Kidney capillary endothelial cell (primary cell): ENCODE measurements around the gene SLC2A2.

Source experiments
- DNase-seq: peaks from one replicate; pipeline ENCODE4 v3.0.0-alpha.2; 2018; ENCODE audit warnings: low spot score

SLC2A2 gene

DNA sequence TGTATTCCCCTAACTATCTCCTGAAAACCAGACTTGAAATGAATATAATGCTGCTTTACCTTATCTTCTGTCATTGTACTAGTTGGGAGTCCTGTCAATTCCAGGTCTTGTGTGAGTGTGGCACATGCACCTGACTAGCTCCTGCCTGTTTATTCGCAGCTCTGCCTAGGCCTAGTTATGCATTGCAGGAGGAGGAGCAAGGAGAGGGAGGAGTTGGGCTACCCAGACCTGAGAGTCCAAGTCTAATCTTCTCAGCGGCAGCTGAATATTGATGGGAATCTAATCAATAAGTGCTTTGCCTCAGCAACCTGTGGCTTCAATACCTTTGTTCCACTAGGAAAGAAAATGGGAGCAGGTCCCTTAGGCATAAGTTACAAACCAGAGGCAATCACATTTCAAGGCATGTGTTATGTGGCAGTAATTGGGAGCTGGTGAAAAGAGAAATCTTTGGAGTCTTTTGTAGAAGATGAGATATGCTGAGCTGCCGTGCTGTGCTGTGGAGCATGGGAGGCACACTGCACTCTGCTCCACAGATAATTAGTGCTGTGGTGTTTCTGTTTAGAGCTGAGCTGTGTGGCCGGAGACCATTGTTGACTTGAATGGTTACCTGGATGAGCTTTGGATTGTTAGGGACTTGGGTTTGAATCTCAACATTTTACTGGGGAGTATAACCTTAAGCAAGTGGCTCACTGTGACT is at the start of gene SLC2A2:
TSS of gene SLC2A2 (minus strand) at position 124 of the 697 bp plus-strand sequence. CDS start at position 74, 50 bp downstream.
- no peak for DNase-seq

DNA sequence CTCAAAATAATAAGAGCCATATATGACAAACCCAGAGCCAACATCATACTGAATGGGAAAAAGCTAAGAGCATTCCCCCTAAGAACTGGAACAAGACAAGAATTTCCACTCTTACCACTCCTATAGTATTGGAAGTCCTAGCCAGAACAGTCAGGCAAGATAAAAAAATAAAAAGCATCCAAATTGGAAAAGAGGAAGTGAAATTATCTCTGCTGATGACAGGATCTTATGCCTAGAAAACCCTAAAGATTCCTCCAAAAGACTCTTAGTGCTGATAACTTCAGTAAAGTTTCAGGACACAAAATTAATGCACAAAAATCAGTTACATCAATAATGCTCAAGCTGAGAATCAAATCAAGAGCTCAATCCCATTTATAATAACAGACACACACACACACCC is 45.9 kb upstream of the SLC2A2 start:
- no peak for DNase-seq

DNA sequence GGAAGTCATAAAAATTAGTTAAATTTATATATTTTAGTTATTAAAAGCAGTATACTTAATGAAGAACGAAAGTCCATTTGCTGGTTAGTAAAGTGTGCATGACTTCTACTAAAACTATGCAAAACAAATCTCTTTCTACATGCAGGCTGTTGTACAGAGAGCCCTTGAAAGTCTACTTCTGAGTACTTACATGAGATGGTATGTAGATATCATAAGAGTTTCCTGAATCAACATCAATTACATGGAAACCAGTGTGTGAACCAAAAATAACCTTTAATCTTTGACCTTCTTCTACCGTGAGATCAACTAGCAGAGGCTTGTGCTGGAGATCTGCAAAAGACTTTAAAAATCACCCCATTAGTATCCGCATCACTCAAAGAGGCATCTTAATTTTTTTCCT is 42.1 kb upstream of the SLC2A2 start:
- no peak for DNase-seq

DNA sequence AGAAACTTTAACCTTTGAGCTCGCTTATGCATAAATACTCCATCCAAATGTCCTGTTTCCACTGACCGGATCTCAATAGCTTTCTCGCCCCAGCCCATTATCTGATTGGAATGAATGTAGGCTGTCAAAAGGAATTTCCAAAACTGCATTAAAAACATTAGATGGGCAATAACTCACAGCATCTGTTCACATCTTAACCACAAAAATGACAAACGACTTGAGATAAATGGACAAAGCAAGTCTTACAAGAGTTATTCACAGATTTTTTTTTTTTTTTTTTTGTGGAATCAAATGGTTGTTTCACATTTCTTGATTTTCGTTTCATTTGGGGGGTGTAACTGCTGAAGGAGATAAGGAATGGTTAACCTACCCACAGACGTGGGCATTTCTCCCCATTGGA is 39.7 kb upstream of the SLC2A2 start:
- DNase-seq, result no peak

DNA sequence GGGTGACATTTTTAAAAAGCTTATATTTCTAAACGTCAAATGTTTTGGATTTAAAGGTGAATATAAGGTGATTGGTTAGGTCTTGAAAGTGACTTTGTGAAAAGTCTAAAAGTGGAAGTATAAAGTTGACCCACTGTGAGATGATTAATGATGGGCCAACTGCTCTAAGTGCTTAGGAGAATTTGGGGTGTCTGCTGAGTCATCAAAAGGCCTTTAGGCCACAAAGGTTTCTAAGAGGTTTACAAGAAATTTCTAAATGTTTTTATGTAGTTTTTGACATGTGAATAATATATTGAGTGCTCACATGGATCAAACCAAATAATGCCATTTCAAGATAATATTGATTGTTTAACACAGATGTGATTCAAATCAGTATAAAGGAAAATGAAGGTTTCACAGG is 39.2 kb upstream of the SLC2A2 start:
- no peak for DNase-seq

DNA sequence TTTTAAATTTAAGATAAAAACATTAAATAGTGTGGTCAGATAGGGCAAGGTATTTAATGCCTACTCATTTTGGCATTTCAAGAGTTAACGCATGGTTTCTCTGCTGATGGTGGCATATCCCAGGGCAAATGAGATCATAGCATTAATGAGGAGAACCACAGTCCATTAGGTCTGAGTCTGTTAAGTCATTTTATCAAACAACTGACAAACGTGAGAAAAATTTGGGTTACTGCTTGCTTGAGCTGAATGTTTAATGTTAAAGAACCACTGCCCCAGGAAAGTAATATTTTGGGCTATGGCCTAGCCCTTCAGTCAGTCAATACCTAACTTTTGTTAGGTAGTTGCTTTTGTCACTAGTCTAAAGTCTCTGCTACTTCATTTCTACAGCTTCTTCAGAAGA is 37.9 kb upstream of the SLC2A2 start:
- DNase-seq, result no peak

DNA sequence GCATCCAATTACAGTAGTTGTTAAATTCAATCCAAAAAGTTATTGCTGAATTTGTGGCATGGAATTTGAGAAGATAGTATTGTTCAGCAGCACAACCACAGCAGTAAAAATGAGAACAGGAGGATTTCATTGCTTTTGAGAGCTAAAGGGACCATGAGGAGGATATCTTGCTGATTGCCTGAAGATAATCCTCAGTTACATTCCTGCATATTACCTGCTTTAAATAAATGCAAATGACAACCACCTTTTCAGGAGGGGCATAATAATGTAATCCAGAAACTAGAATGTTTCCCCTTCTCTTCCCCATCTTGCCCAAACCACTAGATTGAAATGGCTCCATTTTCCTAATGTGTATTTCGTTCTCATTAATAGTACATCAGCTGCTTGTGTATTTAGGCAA is 35.2 kb upstream of the SLC2A2 start:
- no peak for DNase-seq

DNA sequence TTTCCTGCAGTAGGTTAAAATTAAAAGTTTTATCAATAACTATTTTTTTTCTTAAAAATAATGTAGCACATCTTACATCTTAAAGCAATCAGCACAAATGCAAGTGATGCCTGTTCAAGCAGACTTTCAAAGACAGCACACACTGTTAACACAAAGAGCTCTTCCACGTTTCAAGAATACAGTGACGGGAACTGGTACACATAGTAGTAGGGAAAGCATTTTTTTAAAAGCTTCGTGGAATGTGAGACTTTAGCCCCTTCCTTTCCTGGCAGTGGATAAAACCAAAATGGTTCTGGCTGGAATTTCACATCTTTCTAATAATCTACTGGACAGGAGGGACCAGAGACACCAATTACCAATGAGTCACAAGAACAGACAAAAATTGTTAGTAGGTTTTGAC is 33.5 kb upstream of the SLC2A2 start:
- DNase-seq, result no peak

DNA sequence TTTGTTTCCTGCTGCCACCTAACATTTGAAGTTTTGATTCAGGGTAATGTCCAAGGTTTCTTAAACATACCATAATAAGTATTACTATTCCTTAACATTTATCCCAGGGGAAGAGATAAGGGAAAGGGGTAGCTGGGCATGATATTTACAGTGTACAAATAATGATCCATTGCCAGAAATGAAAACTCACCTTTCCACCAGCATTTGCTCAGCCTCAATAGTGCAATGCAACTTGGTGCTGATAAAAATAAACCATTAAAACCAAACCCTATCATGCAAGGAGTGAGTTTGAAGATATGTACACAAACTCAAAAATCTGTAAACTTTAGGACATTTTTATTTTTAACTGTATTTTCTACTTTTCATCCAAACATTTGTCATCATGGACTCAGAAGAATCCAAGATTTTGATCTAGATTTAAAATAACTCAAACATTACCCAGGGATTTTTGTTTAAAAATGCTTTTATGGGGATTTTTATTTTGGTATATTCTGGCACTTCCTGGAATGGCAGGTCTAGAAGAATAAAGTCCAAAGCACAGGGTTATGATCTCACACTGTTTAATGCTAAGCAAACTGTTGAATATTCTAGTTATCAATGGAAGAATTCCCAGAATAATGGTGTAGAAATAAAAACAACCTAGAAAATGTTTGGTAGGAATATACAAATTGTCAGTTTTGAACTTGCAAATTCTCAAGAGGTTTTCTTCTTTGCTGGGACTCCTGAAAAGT is 32.5 kb upstream of the SLC2A2 start:
- DNase-seq, result no peak

DNA sequence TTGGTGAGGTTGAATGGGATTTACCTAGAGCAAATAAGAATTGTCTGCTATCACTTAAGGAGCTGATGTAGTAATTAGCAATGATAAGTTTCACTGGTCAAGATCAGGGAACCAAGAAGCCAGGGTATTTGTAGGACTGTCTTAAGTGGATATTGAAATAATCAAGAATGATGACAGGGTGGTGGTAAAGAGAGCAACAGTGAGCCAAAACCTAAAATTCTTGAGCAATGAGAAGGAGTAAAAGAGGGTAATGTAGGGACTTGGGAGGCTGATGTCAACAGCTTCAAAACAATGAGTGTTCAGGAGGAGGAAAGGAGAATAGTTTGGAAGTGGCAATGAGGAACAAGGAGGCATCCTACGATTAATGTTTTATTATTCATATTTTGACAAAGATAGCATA is 31.5 kb upstream of the SLC2A2 start:
- DNase-seq, result no peak

DNA sequence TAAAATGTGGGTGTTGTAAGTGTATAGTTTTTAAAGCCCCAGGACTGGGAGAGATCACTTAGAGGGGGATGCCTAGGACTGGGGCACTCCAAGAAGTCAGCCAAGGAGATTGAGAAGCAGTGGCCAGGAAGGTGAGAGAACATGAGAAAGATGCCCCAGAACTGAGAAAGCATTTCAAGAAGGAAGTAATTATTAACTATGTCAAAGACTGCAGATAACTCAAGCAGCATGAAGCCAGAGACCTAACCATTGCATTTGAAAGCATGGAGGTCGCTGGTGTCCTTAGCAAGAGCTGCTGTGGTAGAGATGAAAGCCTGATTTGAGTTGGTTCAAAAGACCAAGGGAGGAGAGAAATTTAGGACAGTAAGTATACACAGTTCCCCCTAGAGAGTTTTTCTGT is 30.6 kb upstream of the SLC2A2 start:
- no peak for DNase-seq

DNA sequence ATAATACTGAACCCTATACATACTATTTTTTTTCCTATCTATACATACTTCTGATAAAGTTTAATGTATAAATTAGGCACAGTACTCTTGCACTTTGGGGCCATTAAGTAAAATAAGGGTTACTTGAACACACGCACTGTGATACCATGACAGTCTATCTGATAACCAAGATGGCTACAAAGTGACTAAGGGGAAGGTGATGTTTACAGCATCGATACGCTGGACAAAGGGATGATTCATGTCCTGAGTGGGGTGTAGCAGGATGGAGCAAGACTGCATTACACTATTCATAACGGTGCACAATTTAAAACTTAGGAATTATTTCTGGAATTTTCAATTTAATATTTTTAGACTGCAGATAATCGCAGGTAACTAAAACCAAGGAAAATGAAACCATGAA is 30.0 kb upstream of the SLC2A2 start:
- DNase-seq, result peak; percentile 85

DNA sequence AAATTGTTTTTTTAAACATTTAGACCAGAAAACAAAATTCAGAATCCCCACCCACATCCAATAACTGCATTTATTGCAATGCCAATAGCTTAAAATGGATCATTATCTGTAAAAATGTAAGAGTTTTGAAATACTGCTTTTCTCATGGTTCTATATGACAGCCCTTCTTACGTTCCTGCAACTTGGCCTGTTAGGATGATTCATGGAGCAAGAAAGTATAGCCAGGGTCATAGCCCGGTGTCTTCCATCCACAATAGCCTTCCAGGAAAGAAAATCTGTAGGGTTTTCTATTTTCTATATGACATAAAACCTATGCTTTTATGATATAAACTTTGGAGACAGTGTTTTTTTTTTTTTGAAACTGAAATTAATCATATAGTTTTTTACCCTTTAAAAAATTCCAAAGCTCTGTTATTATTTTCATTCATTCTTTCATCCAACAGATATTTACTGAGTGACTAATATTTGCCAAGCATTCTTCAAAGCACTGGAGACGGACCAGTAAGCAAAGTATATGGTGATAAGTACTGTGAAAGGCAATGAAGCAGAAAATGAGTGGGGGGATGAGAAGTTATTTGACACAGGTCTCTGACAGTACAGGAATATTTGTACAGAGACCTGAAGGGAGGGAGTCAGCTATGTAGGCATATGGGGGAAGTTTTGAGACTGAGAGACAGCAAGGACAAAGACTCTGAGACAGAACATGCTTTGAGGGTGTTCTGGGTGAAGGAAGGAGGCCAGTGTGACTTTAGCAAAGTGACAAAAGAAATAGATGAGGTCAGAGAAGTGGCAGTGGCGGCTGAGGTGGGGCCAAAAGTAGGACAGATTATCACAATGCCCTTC is 29.0 kb upstream of the SLC2A2 start:
- no peak for DNase-seq

DNA sequence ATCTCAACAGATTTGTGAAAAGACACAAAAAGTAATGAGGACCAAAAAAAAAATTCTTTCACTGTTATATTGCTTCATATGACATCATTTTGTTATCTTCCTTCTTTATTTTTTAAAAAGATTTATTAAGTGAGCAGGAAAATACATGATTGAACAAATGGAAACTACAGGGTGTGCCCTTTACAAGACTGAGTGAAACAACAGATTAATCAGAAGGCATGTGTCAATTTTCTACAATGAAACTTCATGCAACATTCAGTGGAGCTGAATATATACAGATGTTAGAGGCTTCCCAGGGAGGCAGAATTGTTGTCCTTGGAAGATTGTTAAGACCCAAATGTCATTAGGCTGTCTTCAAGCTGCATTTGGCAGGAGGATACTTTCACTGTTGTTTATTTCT is 28.4 kb upstream of the SLC2A2 start:
- no peak for DNase-seq

DNA sequence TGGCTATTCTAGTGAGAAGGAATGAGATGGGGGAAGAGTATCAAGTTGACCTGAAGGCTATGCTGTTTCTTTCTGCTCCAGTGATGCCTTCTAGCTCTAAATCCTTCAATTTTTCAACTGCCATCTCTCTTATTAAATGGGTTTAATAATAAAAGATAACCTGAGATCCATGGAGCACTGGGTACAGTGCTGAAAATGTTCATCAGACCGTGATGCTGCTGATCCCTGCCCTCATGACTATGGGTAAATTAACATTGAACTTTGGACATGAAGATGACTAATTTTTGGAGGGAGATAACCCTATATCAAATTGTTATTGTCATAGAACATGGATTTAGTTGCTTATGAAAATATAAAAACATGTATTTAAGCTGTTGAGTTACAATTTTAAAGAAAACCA is 27.7 kb upstream of the SLC2A2 start:
- DNase-seq, result no peak

DNA sequence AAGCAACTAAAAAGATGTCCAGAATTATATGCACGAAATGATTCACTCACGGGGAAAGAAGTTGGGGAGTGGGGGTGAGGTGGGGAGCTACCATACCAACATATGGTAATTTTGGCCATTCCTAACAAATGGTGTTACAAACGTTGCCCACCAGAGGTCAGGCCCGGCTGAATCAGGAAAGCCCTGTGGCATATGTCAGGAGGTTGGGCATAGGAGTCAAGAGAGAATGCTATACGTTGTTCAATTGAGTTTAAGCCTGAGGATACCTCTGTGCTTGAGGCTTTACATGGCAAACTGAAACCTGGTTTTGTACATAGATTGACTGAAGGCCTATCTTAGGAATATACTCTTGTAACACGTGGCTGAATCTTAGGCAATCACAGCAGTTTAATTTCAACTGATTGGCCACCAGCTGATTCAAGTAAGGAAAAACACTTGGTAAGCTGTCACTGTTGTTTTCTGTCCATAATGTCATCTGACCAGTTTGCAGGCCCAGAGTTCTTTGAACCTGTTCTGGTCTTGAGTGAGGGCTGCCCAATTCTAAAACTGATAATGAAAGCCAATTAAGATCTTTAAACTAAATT is 23.4 kb upstream of the SLC2A2 start:
- peak; percentile 67 for DNase-seq

DNA sequence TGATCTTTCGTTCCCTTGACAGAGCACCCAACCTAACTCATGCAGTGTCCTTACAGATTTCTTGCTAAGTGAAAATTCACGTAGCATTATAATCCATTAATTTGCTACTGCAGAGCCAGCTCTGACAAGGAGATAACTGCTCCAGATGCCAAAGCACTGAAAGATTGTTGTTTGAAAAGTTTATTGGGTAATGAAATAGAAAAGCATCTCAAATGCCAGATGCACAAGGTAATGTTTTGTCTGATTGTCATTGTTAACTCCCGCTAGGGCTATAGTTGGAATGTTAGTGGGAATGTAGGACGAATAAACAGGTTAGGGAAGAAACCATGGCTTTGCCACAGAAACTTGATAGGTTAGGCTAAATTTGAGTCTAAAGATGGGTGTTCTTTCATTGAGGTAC is 20.2 kb upstream of the SLC2A2 start:
- no peak for DNase-seq

DNA sequence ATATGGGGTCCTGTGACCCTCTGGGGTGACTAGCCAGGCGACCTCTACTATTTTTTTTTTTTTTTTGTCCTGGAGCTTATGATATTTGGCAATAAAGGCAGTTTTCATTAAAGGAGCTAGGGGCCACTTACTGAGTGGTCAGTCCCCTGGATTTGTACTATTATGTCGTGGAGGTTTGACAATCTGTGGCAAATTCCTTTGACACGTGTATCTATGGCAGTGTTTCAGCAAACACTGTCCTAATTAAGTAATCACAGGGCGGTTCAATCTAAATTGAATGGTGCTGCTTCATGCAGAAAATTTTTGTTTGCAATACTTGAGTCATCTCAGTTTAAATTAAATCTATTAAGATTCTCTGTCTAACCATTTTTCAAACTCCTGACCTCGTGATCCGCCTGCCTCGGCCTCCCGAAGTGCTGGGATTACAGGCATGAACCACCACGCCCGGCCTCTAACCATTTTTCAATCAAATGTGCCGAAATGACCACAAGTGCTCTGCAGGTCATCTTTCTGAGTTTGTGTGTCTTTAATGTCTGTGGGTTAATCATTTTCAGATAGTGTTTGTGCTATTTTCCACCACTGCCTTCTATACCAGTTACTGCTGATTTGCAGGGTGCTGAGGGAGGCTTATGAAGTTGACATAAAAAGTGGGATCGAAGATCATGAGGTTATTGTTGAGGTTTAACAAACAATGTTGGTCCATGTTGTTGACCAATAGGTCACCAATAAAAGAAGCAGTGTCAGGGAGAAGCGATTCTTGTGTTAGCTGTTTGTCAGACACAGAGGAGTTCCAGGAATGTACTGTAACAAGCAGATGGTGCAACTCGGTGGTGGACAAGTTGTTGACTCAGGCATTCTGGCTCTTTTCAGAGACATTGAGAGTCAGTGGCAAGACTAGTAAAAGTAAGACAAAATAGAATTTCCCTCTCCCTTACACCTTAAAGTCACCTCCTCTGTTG is 18.6 kb upstream of the SLC2A2 start:
- DNase-seq, result no peak

DNA sequence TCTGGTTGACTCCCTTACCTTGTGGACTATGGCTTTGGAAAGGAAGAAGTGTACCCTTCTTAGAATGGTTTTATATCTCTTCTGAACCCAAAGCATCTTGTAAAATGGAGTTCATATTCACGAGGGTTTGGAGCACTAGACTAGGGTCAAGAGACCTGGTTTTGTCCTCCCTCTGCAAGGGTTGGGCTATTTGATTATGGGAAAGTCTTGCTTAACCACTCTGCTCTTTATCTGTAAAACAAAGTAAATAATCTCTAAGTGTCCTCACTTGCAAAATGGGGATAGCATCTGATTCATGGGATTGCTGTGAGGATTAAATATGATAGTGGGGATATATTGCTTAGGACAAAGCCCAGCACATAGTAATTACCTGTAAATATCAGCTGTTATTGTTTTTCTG is 17.9 kb upstream of the SLC2A2 start:
- DNase-seq, result no peak

DNA sequence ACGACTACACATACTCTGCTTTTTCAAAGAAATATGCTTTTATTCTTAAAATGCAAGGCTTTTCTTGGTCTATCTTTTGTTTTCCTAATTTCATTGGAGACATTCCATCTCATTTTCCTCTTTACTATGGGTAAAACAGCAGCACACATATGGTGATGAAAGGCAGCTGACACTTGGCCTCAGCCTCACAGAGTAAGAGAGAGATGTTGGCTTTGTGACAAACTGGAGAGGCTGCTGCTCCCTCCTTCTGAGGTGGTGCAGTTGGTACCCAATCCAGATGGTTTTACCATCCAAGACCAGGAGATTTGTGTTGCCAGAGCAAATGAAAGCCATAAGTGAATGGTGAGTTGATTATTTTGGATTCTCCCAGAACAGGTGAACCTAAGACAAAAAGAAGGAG is 13.2 kb upstream of the SLC2A2 start:
- no peak for DNase-seq

DNA sequence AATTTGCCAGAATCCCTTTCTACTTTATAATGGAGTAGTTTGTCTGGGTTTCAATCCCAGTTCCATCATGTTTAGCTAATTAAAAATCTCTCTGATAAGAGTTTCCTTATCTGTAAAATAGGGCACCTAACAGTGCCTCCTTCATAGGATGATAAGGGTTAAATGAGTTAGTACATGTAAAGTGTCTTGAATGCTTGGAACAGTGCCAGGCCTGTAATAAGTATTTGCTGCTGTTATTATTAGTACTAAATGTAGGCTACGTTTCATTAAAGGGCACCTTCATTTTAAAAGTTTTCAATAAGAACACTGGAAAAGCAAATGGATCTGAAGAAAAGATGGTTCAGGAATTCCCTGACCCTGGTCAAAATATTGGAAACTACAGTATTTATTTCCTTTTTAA is 11.8 kb upstream of the SLC2A2 start:
- DNase-seq, result no peak
